ENCODE results near the gene EPS8.

Gene EPS8

GRCh38 chr12:15831315-15831978, 42.3 kb upstream of the EPS8 start:
- Histone ChIP-seq H3K4me2 (ENCODE audit: insufficient read depth, low read length) (no peak overlapping the region), H3K27me3 (ENCODE audit: insufficient read depth, low read length, poor library complexity) (peaks cover 27% of the 10 kb centered on the region), H3K27ac (ENCODE audit: low read length) (no peak overlapping the region), H3K4me3 (ENCODE audit: low read depth in 1 of 2, low read length in 2 of 2) (no peak overlapping the region), H3K79me2 (ENCODE audit: insufficient read depth, low read length) (no peaks in the 10 kb centered on the region), H3K9me3 (ENCODE audit: insufficient read depth, low read length, severe bottlenecking) (no peaks in the 10 kb centered on the region), H2AFZ (ENCODE audit: low read depth, low read length) (no peak overlapping the region), H3K4me1 (ENCODE audit: insufficient read depth, low read length) (no peaks in the 10 kb centered on the region), H4K20me1 (ENCODE audit: insufficient read depth, low read length) (no peaks in the 10 kb centered on the region), H3K9ac (ENCODE audit: low read depth, low read length) (no peak overlapping the region), H3K36me3 (ENCODE audit: insufficient read depth, low read length) (no peaks in the 10 kb centered on the region)
- no peak for TF ChIP-seq CTCF (IDR thresholded peaks at IDR 0.05; ENCODE audit: borderline replicate concordance, extremely low read depth, low read length, poor library complexity, severe bottlenecking)
- no peak for DNase-seq
- no peak for ATAC-seq (ENCODE audit: insufficient read depth, low read depth)

DNA sequence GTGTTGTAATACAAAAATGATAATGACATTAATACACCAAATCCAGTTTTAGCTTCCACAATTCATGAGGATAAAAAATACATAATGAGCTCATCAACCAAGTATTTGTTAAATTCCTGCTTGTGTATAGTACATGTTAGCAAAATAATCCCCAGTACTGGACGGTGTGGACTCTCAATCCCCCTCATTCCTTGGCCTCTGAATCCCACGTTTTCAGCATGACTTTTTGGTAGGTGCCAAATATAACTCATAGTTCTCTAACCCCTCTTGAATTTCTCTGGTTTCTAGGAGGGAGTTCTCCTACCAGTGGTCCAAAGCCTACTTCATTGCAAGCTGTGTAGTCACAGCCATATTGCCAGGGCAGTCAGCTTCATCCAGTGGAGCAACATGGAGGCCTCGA, 41.4 kb upstream of the EPS8 start:
- Histone ChIP-seq H3K27ac (ENCODE audit: low read length) (no peak overlapping the region), H3K36me3 (ENCODE audit: insufficient read depth, low read length) (no peaks in the 10 kb centered on the region), H3K79me2 (ENCODE audit: insufficient read depth, low read length) (no peaks in the 10 kb centered on the region), H3K4me3 (ENCODE audit: low read depth in 1 of 2, low read length in 2 of 2) (no peak overlapping the region), H3K4me1 (ENCODE audit: insufficient read depth, low read length) (no peaks in the 10 kb centered on the region), H2AFZ (ENCODE audit: low read depth, low read length) (no peak overlapping the region), H3K4me2 (ENCODE audit: insufficient read depth, low read length) (no peak overlapping the region), H3K9ac (ENCODE audit: low read depth, low read length) (no peak overlapping the region), H4K20me1 (ENCODE audit: insufficient read depth, low read length) (no peaks in the 10 kb centered on the region), H3K27me3 (ENCODE audit: insufficient read depth, low read length, poor library complexity) (peaks cover 27% of the 10 kb centered on the region), H3K9me3 (ENCODE audit: insufficient read depth, low read length, severe bottlenecking) (no peaks in the 10 kb centered on the region)
- TF ChIP-seq CTCF (IDR thresholded peaks at IDR 0.05; ENCODE audit: borderline replicate concordance, extremely low read depth, low read length, poor library complexity, severe bottlenecking), result no peak
- TF ChIP-seq EZH2 (IDR thresholded peaks at IDR 0.05; ENCODE audit: borderline replicate concordance, low read depth, low read length, severe bottlenecking), result no peak
- ATAC-seq (ENCODE audit: insufficient read depth, low read depth) (no peak), DNase-seq (no peak)

DNA sequence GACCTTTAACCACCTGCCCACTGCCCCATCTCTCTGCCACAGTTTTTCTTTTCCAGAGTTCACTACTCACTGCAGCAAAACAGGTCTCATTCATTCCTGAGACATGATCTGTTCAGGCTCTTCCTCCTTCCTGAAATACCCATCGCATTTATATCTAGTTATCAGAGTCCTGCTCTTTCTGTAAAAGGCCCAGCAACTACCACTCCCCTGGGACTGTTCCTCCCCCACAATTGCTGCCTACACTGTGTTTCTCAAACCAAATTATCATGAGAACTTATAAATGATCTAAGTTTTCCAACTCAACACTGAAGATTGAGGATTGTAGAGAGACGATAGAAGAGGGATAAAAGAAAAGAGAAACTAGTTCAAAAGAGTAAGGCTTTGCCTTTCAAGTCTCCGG, 40.8 kb upstream of the EPS8 start:
- no peak overlapping the region for H2AFZ ChIP-seq (ENCODE audit: low read depth, low read length)
- ATAC-seq (ENCODE audit: insufficient read depth, low read depth), result no peak
- H4K20me1 ChIP-seq (ENCODE audit: insufficient read depth, low read length), result no peaks in the 10 kb centered on the region
- no peak overlapping the region for H3K4me3 ChIP-seq (ENCODE audit: low read depth in 1 of 2, low read length in 2 of 2)
- H3K27ac ChIP-seq (ENCODE audit: low read length), result no peak overlapping the region
- no peak overlapping the region for H3K4me2 ChIP-seq (ENCODE audit: insufficient read depth, low read length)
- no peaks in the 10 kb centered on the region for H3K4me1 ChIP-seq (ENCODE audit: insufficient read depth, low read length)
- no peak overlapping the region for H3K9ac ChIP-seq (ENCODE audit: low read depth, low read length)
- H3K36me3 ChIP-seq (ENCODE audit: insufficient read depth, low read length), result no peaks in the 10 kb centered on the region
- no peak for DNase-seq
- TF ChIP-seq EZH2 (IDR thresholded peaks at IDR 0.05; ENCODE audit: borderline replicate concordance, low read depth, low read length, severe bottlenecking) (no peak), CTCF (IDR thresholded peaks at IDR 0.05; ENCODE audit: borderline replicate concordance, extremely low read depth, low read length, poor library complexity, severe bottlenecking) (no peak)
- H3K79me2 ChIP-seq (ENCODE audit: insufficient read depth, low read length), result no peaks in the 10 kb centered on the region
- no peaks in the 10 kb centered on the region for H3K9me3 ChIP-seq (ENCODE audit: insufficient read depth, low read length, severe bottlenecking)
- peaks cover 27% of the 10 kb centered on the region for H3K27me3 ChIP-seq (ENCODE audit: insufficient read depth, low read length, poor library complexity)

DNA sequence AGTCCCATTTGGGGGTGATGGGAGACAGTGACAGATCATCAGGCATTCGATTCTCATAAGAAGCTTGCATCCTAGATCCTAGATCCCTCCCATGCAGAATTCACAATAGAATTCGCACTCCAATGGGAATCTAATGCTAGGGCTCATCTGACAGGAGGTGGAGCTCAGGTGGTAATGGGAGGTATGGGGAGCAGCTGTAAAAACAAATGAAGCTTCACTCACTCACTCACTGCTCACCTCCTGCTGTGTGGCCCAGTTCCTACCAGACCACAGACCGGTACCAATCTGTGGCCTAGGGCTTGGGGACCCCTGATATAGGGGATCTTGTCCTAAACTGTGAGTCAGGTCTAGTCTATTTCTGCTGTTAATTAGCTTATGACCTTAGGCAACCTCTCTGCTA, 40.1 kb upstream of the EPS8 start:
- H3K79me2 ChIP-seq (ENCODE audit: insufficient read depth, low read length), result no peaks in the 10 kb centered on the region
- no peaks in the 10 kb centered on the region for H4K20me1 ChIP-seq (ENCODE audit: insufficient read depth, low read length)
- H3K9ac ChIP-seq (ENCODE audit: low read depth, low read length), result no peak overlapping the region
- no peak overlapping the region for H3K4me2 ChIP-seq (ENCODE audit: insufficient read depth, low read length)
- H3K36me3 ChIP-seq (ENCODE audit: insufficient read depth, low read length), result no peaks in the 10 kb centered on the region
- TF ChIP-seq CTCF (IDR thresholded peaks at IDR 0.05; ENCODE audit: borderline replicate concordance, extremely low read depth, low read length, poor library complexity, severe bottlenecking) (no peak), EZH2 (IDR thresholded peaks at IDR 0.05; ENCODE audit: borderline replicate concordance, low read depth, low read length, severe bottlenecking) (no peak)
- H3K4me3 ChIP-seq (ENCODE audit: low read depth in 1 of 2, low read length in 2 of 2), result no peak overlapping the region
- ATAC-seq (ENCODE audit: insufficient read depth, low read depth), result no peak
- peaks cover 21% of the 10 kb centered on the region for H3K27me3 ChIP-seq (ENCODE audit: insufficient read depth, low read length, poor library complexity)
- H3K27ac ChIP-seq (ENCODE audit: low read length), result no peak overlapping the region
- no peaks in the 10 kb centered on the region for H3K9me3 ChIP-seq (ENCODE audit: insufficient read depth, low read length, severe bottlenecking)
- DNase-seq, result no peak
- no peaks in the 10 kb centered on the region for H3K4me1 ChIP-seq (ENCODE audit: insufficient read depth, low read length)
- H2AFZ ChIP-seq (ENCODE audit: low read depth, low read length), result no peak overlapping the region

Measured in DND-41 (cell line).